ENCODE data around the gene MEIKIN.

The MEIKIN gene

DNA sequence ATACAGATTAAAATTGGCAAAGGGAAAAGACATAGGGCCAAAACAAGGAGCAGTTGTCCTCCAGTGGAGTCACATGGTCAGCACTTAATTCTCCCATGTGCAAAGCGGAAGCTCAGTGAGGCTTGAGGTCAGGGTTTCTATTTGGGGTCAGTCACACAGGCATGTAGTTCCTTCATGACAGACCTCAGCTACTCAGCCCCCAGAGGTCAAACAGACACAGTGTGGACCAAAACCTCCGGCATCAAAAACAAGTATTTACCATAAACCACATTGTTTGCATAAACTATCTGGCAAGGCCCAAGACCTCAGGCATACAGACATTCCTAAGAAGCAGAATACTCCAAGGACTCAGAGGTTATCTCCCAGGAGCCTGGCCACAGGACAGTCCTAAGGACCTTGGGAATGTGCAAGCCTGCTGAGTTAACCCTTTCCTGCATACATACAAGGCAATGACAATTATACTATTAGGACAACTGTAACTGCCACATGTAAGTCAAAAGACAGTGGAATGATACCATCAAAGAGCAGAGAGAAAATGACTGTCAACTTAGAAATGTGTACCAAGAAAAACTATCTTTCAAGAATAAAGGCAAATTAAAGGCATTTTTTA, 120.0 kb downstream of the MEIKIN start:
- no peak for DNase-seq (ENCODE audit: low read depth)

DNA sequence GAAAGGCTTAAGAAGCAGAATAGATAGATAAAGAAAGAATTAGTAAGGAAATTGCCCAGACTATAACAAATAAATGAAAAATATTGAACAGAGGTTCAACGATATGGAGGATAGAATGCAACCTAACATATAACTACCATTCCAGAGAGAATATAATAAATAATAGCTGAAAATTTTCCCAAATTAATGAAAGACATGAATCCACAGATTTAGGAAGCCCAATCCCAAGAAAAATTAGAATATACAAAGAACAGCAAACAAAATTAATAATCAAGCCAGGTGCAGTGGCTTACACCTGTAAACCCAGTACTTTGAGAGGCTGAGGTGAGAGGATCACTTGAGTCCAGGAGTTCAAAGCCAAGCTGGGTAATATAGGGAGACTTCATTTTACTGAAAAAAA, 120.8 kb downstream of the MEIKIN start:
- DNase-seq (ENCODE audit: low read depth) = no peak
- no peak overlapping the region for H3K4me3 ChIP-seq (ENCODE audit: low read depth, low read length)

More for the DNA sequence above, 120.0 kb downstream of the MEIKIN start:
- H3K4me3 ChIP-seq (ENCODE audit: low read depth, low read length) = no peak overlapping the region

DNA sequence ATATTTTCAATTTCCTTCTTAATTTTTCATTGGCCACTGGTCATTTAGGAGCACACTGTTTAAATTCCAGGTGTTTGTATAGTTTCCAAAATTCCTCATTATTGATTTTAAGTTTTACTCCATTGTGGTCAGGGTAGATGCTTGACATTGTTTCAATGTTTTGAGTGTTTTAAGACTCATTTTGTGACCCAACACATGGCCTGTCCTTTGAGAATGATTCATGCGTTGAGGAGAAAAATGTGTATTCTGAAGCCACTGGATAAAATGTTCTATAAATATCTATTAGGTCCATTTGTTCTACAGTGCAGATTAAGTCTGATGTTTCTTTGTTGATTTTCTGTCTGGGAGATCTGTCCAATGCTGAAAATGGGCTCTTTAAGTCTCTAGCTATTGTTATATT, 124.2 kb downstream of the MEIKIN start:
- no peak overlapping the region for H3K4me3 ChIP-seq (ENCODE audit: low read depth, low read length)
- DNase-seq (ENCODE audit: low read depth) = no peak

DNA sequence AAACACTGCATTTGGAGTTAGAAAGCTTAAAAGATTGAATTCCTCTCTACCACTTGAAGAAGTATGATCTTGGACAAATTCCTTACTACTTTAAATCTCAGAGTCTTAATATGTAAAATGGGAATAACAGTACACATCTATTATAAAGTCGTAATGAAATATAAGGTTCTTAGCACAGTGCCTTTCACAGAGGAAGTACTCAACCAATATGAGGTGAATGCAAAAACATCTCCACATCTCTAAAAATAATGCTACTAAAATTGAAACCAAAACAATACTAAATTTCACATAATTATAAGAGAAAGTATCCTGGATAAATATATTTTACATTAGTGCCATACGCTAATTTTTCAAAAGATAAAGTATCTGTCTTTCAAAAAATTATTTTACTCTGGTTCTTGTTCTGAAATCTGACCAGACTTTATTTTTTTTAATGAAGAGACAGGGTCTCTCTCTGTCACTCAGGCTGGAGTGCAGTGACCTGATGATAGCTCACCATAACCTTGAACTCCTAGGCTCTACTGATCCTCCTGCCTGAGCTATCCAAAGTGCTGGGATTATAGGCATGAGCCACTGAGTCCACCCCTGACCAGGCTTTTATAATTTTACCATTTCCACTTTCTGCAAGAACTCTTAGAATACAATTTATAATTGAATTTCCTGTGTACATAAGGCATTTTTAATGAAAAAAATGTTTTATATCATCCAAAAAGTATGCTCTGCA, 127.3 kb downstream of the MEIKIN start:
- DNase-seq (ENCODE audit: low read depth) = no peak
- H3K4me3 ChIP-seq (ENCODE audit: low read depth, low read length) = no peak overlapping the region

DNA sequence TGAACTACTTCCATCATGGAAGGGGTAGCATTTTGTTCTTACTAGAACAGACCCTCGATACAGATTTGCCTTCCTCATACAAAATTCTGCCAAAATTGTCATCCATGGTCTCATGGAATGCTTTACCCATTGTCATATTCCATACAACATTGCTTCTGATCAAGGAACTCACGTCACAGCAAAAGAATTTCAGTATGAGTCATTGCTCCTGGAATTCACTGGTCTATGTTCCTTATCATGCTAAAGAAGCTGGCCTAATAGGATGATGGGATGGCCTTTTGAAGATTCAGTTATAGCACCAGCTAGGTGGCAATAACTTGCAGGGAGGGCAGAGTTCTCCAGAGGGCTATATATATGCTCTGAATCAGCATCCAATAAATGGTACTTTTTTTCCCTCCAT, 130.5 kb downstream of the MEIKIN start:
- no peak overlapping the region for H3K4me3 ChIP-seq (ENCODE audit: low read depth, low read length)
- DNase-seq (ENCODE audit: low read depth) = peak; percentile 39

DNA sequence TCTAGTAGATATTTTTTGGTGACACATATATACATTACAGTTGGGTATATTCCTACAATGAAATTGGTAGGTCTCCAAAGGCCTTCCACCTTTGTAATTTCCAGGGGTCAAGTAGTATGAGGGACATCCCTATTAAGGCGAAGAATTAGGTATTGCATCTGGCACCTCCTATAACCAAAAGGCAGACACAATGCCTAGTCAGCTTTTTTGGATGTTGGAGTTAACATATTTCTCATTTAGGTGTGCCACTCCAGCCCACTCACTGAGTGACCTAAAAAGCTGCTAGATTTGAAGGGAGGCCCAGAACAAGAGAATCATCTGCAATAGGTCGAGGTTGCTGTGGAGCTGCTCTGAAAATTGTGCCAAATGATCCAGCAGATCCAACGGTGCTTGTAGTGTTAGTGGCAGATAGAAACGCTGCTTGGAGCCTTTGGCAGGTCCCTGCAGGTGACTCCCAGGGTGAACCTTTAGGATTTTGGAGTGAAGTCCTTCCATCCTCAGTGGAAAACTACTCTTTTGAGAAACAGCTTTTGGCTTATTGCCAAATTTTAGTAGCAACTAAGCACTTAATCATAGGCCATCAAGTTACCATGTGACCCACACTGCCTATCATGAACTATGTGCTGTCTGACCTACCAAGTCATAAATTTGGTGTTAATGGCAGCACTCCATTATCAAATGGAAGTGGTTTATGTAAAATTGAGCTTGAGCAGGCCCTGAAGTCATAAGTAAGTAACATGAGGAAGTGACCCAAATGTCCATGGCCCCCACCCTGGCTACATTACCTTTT, 132.9 kb downstream of the MEIKIN start:
- no peak overlapping the region for H3K4me3 ChIP-seq (ENCODE audit: low read depth, low read length)
- no peak for DNase-seq (ENCODE audit: low read depth)

DNA sequence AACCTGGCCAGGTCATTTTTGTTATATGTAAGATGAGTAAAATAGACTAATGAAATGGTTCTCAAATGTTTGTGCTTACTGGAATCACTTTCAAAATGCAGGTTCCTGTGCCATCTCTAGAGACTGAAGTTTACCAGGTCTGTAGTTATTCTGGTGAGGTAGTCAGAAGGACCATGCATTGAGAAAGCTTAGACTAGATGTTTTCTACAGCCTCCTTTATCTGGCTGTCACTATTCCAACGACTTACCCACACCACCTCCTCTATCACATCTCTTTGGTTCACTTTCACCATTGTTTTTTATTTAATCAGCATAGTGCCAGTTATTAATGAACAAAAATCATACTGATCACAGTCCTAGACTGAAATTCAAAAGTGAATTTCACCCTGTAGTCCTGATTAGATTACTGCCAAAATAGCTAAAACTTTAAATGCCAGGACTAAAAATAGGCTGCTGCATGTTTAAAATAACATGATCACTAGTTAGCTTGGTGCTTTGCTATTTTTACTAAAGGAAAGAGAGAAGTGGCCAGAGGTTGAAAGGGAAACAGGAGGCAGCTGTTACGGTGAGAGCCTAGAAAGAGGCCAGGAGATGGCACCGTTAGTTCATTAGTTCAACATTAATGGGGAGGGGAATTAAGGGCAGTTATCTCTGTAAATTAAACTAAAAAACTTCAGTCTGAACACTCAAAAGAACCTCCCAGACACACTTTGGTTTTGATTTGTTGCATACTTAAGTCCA, 134.8 kb downstream of the MEIKIN start:
- DNase-seq (ENCODE audit: low read depth) = no peak
- no peak overlapping the region for H3K4me3 ChIP-seq (ENCODE audit: low read depth, low read length)

DNA sequence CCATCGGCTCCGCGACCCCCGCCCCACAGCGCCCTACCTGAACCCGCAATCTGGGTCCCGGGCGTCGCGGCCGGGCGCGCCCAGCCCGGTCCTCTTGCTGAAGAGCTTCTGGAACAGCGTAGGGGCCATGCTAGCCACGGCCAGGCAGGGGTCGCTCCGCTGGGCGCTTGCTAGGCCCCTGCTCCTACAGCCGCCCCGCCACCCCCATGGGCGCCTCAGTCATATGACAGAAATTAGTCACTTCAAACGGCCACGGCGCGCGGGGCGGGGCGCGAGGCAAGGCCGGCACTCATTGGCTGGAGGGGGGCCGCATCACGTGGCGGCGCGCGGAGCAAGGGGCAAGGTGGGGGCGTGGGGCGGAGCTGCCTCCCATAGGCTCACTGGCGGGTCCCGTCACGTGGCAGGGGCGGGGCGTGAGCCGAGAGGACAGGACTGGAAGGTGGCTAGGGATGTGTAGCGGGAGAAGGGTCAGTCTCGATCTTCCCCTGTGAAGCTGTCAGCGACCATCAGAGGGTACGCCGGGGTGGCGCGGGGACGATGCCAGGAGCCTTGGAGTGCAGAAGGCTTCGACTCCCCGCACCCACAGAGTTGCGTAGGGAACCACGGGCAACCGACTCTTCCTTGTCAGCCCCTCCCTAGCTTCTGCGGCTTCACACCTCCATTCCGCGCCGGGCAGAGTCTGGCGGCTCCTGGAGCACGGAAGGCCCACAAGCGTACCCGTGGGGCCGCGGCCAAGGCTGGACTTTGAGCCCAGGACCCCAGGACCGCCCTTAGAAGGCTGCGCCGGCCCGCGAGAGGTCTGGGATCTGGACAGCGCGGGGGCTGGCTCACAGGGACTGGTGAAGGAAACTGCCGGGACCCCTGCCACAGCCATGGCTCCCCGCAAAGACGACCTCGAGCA, 148.4 kb downstream of the MEIKIN start, which contains the start of gene FNIP1:
Gene FNIP1, minus strand, starts transcription at position 225 of the 901 bp plus-strand sequence. Its CDS starts 96 bp downstream, at position 129.
- peak; percentile 92 for DNase-seq (ENCODE audit: low read depth)
- H3K4me3 ChIP-seq (ENCODE audit: low read depth, low read length) = peak within 1 kb of the TSS; percentile 92

DNA sequence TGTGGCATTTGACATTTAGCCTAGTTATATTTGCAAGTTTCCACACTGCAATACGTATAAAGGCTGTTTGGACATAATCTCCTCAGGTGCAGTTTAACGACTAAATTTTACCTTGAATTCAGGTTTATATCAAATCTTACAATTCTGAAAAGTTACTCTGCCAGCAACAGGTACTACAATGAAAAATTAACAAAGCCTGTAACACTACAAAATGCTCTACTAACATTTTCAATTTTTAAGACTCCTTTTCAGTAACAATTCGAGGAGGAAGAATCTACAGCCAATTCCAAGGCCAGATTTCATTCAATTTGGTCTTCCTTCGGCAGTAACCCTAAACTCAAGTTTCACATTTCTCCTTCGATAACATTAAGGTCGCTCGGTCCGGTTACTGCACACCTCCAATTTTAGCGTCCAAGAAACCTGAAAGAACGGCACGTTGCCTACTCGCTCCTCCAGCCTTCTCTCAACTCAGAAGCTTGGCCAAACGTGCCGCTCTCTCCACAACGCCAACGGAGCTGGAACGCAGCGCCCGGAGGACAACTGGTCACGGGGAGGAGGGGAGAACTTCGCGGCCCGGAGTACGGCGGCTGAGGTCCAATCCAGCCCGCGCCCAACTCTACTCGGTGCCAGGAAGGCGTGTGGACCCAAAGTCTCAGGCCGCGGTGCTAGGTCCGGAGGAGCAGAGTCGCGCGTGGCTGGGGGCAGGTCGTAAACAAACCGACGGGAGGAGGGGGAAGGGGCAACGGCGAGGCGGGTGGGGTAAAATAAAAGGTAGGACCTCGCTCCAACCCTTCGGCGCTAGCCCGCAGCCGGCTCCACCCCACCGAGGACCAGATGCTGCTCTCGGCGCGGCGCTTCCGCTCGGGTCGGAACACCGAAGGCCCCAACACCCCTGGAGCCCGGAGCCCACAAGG, 149.3 kb downstream of the MEIKIN start:
- no peak for DNase-seq (ENCODE audit: low read depth)
- H3K4me3 ChIP-seq (ENCODE audit: low read depth, low read length) = peak overlapping the region; percentile 92

DNA sequence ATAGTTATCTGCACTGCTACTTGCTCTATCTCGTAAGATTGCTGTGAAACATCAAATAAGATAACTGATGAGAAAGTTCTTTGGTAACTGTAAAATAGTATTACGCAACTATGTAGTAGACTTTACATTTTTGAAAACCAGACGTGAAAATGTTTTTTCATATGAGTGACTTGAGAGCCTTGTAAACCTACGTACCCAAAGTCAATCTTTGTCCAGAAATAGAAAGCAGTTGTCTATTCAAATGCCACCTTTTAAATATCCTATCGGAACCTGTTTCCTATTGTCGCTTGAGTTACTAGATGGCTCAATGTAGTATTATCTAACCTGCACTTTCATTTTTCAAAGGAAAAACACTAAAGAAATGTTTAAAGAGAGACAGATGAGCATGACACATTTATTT, 150.2 kb downstream of the MEIKIN start:
- no peak for DNase-seq (ENCODE audit: low read depth)
- peak overlapping the region; percentile 92 for H3K4me3 ChIP-seq (ENCODE audit: low read depth, low read length)

DNA sequence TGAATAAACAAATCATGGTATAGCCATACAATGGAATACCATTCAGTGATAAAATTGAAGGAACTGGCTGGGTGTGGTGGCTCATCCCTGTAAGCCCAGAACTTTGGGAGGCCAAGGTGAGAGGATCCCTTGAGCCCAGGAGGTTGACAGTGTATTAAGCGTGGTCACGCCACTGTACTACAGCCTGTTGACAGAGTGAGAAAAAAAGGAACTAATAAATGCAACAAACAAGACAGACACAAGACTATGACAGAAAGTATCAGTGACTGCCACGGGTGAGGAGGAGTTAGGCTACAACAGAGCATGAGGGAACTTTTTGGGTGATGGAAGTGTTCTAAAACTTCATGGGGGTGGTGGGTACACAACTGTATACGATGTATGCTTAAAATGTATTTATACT, 150.9 kb downstream of the MEIKIN start:
- H3K4me3 ChIP-seq (ENCODE audit: low read depth, low read length) = no peak overlapping the region
- no peak for DNase-seq (ENCODE audit: low read depth)

DNA sequence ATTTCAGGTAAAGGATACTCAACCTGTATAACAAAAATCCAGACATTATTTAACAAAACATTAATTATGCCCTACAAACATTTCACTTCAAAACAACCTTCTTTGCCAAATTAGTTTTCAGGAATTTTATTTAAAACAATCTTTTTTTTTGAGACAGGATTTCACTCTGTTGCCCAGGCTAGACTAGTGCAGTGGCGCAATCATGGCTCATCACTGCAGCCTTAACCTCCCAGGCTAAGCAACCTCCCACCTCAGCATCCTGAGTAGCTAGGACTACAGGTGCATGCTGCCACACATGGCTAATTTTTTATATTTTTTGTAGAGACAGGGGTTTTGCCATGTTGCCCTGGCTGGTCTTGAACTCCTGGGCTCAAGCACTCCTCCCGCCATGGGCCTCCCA, 152.6 kb downstream of the MEIKIN start:
- no peak for DNase-seq (ENCODE audit: low read depth)
- H3K4me3 ChIP-seq (ENCODE audit: low read depth, low read length) = no peak overlapping the region

DNA sequence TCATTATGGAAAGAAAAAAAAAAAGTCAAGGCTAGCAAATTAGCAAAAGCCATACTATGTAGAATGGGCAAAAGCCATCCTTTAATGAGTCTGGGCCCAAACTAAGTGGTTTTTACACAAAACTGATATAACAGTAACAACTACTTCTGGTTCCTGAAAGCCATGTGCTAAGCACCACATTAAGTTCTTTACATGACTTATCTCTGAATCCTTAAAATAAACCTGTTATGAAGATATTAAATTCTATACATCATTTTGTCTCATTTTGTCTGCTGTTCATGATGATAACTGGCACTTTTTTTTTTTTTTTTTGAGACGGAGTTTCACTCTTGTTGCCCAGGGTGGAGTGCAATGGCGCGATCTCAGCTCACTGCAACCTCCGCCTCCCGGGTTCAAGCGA, 153.6 kb downstream of the MEIKIN start:
- no peak overlapping the region for H3K4me3 ChIP-seq (ENCODE audit: low read depth, low read length)
- no peak for DNase-seq (ENCODE audit: low read depth)

DNA sequence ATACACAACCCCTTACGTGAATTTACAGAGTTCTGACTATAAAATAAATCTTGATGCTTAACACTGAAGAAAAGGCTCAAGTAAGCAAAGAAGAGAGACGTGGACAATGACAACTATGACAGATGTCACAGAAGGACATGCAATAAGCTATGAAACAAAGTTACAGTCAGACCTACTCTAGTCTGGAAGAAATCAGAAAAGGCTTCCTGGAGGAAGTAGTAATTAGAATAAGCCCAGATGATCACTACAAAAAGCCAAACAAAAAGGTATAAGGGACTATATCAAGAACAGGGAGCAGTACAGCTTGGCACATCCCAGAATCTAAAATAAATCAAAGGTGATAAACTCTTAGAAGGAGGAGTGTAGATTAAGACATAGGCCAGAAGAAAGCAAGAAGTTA, 154.9 kb downstream of the MEIKIN start:
- H3K4me3 ChIP-seq (ENCODE audit: low read depth, low read length) = no peak overlapping the region
- no peak for DNase-seq (ENCODE audit: low read depth)

DNA sequence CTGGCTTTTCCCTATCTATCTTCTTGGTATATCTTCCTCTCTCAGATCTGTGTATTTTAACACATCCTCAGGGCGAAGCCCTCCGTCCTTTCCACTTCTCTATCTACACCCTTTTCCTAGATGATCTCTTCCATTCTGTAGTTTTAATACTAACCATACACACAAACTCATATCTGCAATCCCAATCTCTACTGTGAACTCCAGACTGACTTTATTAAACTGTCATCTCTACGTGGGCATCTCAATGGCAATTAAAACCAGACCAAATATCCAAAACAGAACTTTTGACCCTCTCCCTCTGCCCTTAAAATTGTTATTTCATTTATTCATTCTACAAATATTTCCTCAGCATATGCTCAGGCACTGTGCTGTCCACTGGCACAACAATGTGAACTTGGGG, 155.7 kb downstream of the MEIKIN start:
- no peak for DNase-seq (ENCODE audit: low read depth)
- no peak overlapping the region for H3K4me3 ChIP-seq (ENCODE audit: low read depth, low read length)

DNA sequence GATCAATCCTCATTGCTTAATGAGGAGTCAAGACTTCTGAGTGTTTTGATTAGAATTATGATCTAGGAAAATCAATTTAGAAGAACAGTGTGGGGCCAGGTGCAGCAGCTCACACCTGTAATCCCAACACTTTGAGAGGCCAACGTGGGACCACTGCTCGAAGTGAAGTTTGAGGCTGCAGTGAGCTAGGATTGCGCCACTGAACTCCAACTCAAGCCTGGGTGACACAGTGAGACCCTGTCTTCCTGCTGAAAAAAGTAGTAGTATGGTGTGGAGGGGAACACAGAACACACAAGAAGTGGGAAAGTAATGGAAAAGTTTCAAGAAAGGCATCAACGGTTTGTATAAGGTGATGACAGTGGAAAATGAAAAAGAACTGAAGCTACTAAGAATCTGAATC, 157.7 kb downstream of the MEIKIN start:
- no peak overlapping the region for H3K4me3 ChIP-seq (ENCODE audit: low read depth, low read length)
- DNase-seq (ENCODE audit: low read depth) = no peak

DNA sequence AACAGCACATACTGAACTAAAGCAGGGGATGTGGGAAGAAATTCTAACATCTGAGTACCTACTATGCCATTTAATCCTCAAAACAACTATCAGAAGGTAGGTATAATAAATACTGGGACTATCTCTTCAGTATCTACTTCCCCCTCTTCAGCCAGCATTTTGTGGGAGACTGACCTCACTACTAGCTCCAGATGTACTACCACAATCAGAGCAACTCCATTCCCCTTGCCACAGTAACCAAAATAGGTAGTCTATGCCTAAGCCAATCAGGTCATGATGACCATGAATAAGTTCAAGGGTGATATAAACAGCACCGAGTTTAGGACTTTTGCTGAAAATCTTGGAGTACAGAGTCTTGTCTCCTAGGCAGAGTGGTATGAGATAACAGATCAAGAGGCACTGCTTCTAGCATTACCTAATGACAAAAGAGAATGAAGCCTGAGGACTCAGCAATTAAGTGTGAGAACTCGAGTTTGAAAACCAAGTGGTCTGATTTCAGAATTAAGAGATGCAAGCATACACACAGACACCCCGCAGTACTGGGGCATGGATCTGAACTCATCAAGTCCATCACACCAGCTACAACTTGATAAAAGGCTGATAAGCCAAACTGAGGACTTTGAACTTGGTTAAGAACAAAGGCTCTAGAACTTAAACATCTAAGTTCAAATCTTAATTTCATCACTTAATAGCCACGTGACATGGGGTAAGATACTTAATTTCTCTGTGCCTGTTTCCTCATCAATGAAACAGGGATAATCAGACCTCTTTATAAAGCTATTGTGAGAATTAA, 158.4 kb downstream of the MEIKIN start:
- no peak for DNase-seq (ENCODE audit: low read depth)
- no peak overlapping the region for H3K4me3 ChIP-seq (ENCODE audit: low read depth, low read length)

Data from skeletal muscle cell (primary cell).